Nephron progenitor cell (in vitro differentiated cells): ENCODE measurements around the gene CCS.

Experiments used
- DNase-seq: peaks from one replicate; pipeline ENCODE4 v3.0.0; 2021
- H3K27ac Mint-ChIP-seq: 2 replicates; pipeline ENCODE4 v1.8.0; 2021; ENCODE audit warnings: mild to moderate bottlenecking, moderate library complexity, mixed read lengths
- H3K27me3 Mint-ChIP-seq: 2 replicates; pipeline ENCODE4 v1.8.0; 2021; ENCODE audit warnings: mild to moderate bottlenecking, low read depth, mixed read lengths; ENCODE audit not compliant: poor library complexity
- H3K36me3 Mint-ChIP-seq: 2 replicates; pipeline ENCODE4 v1.8.0; 2021; ENCODE audit warnings: low read depth, mixed read lengths
- H3K4me1 Mint-ChIP-seq: 2 replicates; pipeline ENCODE4 v1.8.0; 2021; ENCODE audit warnings: mixed read lengths
- H3K4me3 Mint-ChIP-seq: 2 replicates; pipeline ENCODE4 v1.8.0; 2021; ENCODE audit warnings: mild to moderate bottlenecking, moderate library complexity, mixed read lengths
- H3K9me3 Mint-ChIP-seq: 2 replicates; pipeline ENCODE4 v1.8.0; 2021; ENCODE audit warnings: mild to moderate bottlenecking, moderate library complexity, mixed read lengths
- TF ChIP-seq, protein P1 (sequence below): fragments of 200-600 bp; sonication (generic); IDR thresholded peaks from 2 replicates; pipeline ENCODE4 v1.5.0; 2021; ENCODE audit warnings: antibody characterized with exemption

The CCS gene

DNA sequence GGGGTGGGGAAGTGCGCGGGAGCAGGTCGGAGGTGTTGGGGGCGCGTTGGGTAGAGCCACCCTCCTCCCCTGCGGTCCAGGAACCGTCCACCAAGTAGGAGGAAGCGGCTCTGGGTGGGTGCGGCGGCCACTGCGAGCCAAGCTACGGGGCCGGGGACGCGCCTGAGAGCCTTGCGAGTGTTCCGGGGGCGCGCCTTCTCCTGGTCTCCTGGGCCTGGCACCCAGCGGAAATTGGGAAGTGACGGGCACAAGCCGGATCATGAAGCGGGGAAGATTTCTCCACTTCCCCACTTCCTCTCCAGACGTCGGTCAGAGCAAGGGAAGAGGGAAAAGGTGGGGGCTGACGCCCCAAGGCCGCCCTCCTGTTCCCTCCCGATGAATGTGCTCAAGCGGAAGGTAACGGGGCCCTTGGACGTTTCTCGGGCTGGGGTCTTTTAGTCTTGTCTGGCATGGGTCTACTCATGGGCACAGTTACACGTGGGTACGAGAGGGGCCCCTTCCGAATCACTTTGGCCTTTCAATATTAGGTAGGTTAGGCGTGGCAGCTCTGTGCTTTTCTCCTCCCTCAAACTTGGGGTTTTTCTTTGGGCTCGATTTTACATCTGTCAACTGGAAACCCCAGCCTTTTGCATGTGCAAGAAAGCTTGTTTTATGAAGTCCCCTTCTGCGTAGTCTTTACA is 24.3 kb downstream of the CCS start:
- TF ChIP-seq, protein P1, sequence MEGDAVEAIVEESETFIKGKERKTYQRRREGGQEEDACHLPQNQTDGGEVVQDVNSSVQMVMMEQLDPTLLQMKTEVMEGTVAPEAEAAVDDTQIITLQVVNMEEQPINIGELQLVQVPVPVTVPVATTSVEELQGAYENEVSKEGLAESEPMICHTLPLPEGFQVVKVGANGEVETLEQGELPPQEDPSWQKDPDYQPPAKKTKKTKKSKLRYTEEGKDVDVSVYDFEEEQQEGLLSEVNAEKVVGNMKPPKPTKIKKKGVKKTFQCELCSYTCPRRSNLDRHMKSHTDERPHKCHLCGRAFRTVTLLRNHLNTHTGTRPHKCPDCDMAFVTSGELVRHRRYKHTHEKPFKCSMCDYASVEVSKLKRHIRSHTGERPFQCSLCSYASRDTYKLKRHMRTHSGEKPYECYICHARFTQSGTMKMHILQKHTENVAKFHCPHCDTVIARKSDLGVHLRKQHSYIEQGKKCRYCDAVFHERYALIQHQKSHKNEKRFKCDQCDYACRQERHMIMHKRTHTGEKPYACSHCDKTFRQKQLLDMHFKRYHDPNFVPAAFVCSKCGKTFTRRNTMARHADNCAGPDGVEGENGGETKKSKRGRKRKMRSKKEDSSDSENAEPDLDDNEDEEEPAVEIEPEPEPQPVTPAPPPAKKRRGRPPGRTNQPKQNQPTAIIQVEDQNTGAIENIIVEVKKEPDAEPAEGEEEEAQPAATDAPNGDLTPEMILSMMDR, result no peak
- DNase-seq, result no peak

DNA sequence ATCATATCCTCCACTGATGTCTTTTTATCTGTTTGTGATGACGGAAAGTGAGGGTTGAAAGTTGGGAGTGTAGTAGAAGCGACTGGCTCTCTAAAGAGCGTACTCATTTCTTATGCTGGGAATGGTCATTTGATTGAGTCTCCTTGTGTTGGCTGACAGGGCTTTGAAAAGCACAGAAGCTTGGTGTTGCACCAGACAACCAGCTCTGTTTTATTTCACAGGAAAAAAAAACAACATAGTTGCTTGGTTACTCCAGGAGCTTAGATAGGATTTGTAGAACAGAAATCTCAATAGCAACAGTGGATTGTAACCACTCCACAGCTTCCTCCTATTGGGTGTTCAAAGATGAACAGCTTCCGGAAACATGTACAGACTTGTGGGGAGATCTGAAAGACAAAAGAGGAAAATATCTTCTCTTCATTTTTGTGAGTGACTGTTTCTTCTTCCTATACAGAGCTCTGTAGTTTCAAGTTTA is 26.1 kb downstream of the CCS start:
- Mint-ChIP-seq H3K4me3 (peak overlapping the region; percentile 96), H3K4me1 (peaks cover 47% of the 10 kb centered on the region), H3K36me3 (peaks cover 53% of the 10 kb centered on the region), H3K27me3 (peaks cover 8% of the 10 kb centered on the region), H3K9me3 (no peaks in the 10 kb centered on the region), H3K27ac (peak overlapping the region; percentile 76)
- no peak for DNase-seq
- TF ChIP-seq, protein P1, result no peak

More for the DNA sequence above, 24.3 kb downstream of the CCS start:
- Mint-ChIP-seq H3K4me3 (peak overlapping the region; percentile 96), H3K4me1 (peaks cover 43% of the 10 kb centered on the region), H3K27me3 (peaks cover 8% of the 10 kb centered on the region), H3K27ac (peak overlapping the region; percentile 100), H3K9me3 (no peaks in the 10 kb centered on the region), H3K36me3 (peaks cover 36% of the 10 kb centered on the region)

DNA sequence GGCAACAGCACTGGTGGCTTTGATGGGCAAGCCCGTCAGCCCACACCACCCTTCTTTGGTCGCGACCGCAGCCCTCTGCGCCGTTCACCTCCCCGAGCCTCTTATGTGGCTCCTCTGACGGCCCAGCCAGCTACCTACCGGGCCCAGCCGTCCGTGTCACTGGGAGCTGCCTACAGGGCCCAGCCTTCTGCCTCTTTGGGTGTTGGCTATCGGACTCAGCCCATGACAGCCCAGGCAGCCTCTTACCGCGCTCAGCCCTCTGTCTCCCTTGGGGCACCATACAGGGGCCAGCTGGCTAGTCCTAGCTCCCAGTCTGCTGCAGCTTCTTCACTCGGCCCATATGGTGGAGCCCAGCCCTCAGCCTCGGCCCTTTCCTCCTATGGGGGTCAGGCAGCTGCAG is 31.5 kb downstream of the CCS start:
- H3K4me1 Mint-ChIP-seq, result peaks cover 17% of the 10 kb centered on the region
- peaks cover 72% of the 10 kb centered on the region for H3K36me3 Mint-ChIP-seq
- peaks cover 3% of the 10 kb centered on the region for H3K27me3 Mint-ChIP-seq
- no peaks in the 10 kb centered on the region for H3K9me3 Mint-ChIP-seq
- H3K4me3 Mint-ChIP-seq, result no peak overlapping the region
- TF ChIP-seq, protein P1, result no peak
- no peak for DNase-seq
- H3K27ac Mint-ChIP-seq, result no peak overlapping the region

DNA sequence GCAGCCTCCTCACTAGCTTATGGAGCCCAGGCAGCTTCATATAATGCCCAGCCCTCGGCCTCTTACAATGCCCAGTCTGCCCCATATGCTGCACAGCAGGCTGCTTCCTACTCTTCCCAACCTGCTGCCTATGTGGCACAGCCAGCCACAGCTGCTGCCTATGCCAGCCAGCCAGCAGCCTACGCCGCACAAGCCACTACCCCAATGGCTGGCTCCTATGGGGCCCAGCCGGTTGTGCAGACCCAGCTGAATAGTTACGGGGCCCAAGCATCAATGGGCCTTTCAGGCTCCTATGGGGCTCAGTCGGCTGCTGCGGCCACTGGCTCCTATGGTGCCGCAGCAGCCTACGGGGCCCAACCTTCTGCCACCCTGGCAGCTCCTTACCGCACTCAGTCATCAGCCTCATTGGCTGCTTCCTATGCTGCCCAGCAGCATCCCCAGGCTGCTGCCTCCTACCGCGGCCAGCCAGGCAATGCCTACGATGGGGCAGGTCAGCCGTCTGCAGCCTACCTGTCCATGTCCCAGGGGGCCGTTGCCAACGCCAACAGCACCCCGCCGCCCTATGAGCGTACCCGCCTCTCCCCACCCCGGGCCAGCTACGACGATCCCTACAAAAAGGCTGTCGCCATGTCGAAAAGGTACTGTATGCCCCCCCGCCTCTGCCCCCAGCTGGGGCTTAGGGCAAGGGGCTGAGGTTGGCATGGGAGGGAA is 32.2 kb downstream of the CCS start:
- TF ChIP-seq, protein P1, result no peak
- Mint-ChIP-seq H3K4me1 (peaks cover 9% of the 10 kb centered on the region), H3K9me3 (no peaks in the 10 kb centered on the region), H3K36me3 (peaks cover 73% of the 10 kb centered on the region), H3K27me3 (peaks cover 3% of the 10 kb centered on the region), H3K4me3 (no peak overlapping the region), H3K27ac (no peak overlapping the region)
- no peak for DNase-seq

DNA sequence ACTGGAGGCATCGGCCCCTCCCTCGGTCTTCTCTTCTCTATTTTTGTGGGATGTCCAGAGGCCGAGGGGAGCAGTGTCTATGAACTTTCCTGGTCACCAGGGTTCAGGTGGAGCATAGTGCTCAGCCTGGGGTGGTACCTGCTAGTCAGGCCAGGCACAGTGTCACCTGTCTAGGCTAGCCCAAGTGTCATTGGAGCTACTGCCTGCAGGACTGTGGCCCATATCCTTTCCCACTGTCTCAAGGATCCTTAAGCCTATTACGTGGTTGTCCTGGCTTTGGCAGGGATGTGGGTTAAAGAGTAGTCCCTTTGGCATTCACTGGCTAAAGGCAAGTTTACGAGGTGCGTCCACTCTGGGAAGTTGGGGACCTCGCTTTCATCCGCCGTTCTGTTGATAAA is 32.8 kb downstream of the CCS start:
- TF ChIP-seq, protein P1, result no peak
- peaks cover 3% of the 10 kb centered on the region for H3K27me3 Mint-ChIP-seq

More for the DNA sequence above, 32.8 kb downstream of the CCS start:
- Mint-ChIP-seq H3K36me3 (peaks cover 76% of the 10 kb centered on the region), H3K27ac (no peak overlapping the region), H3K4me3 (no peak overlapping the region), H3K9me3 (no peaks in the 10 kb centered on the region), H3K4me1 (peaks cover 9% of the 10 kb centered on the region)
- DNase-seq, result no peak
